ENCODE data around the gene CCM2L.
A peak's percentile ranks its signal among the peaks of the same experiment; 100 is the strongest.
"Not testable (repeated sequence)": the region's sequence is repeated elsewhere in the genome, so short reads cannot be mapped to it uniquely, and the experiment has no call there.

The CCM2L gene

DNA sequence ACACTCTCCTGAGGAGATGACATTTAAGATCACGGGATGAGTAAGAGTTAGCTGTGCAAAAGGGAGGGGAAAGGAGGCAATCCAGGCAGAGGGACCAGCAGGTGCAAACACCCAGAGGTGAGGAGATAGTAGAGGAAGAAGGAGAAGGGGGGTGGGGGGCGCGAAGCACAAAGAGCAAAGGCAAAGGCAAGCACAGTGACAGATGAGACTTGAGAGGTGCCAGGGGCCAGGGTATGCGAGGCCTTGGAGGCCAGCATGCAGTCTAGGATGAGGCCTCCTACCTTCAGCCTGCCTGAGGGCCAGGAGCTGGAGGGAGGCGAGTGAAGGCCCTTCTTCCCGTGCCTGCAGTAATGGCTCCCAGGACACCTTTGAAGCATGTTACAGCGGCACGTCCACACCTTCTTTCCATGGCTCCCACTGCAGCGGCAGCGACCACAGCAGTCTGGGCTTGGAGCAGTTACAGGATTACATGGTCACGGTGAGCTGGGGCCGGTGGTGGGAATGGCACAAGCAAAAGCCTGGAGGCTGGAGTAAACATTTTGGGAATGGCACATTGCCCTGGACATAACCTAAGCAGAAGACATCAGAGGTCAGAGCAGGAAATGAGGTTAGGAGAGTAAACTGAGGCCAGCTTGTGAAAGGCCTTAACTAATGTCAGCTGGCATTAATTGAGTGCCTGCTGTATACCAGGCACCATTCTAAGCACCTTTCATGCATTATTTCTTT, 18.6 kb downstream of the CCM2L start:
- no peak for DNase-seq (ENCODE audit: low read depth in 2 of 2)

DNA sequence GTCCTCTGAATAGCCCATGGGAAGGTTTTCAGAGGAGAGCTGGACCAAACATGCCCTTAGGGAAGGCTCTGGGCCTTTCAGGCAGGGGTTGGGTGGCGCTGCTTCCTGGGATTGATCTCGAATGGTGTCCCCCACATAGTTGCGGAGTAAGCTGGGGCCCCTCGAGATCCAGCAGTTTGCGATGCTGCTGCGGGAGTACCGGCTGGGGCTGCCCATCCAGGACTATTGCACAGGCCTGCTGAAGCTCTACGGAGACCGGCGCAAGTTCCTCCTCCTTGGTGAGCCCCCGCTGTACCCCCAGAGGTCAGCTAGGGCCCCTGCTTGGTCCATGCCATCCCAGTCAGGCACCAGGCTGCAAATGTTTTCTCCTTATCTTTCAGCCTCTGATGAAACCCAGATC, 19.3 kb downstream of the CCM2L start:
- DNase-seq (ENCODE audit: low read depth in 2 of 2) = no peak

DNA sequence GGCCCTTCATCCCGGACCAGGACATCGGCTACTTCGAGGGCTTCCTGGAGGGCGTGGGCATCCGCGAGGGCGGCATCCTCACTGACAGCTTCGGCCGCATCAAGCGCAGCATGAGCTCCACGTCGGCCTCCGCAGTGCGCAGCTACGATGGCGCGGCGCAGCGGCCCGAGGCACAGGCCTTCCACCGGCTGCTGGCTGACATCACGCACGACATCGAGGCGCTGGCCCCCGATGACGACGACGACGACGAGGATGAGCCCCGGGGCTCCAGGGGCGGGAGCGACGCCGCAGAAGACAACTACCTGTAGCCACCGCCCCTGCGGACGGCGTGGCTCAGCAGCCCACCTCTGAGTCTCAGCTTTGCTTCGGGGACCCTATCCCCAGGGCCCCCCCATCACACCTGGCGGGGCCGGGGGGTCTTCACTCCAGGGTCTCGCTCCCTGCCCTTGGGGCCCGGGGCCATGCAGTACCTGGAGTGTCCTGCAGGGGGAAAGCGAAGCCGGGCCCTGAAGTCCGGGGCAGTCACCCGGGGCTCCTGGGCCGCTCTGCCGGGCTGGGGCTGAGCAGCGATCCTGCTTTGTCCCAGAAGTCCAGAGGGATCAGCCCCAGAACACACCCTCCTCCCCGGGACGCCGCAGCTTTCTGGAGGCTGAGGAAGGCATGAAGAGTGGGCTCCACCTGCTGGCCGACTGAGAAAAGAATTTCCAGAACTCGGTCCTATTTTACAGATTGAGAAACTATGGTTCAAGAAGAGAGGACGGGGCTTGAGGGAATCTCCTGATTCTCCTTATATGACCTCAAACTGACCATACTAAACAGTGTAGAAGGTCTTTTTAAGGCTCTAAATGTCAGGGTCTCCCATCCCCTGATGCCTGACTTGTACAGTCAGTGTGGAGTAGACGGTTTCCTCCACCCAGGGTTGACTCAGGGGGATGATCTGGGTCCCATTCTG, 21.0 kb downstream of the CCM2L start:
- peak in 1 of 2 donors; percentile 40 for DNase-seq (ENCODE audit: low read depth in 2 of 2)

DNA sequence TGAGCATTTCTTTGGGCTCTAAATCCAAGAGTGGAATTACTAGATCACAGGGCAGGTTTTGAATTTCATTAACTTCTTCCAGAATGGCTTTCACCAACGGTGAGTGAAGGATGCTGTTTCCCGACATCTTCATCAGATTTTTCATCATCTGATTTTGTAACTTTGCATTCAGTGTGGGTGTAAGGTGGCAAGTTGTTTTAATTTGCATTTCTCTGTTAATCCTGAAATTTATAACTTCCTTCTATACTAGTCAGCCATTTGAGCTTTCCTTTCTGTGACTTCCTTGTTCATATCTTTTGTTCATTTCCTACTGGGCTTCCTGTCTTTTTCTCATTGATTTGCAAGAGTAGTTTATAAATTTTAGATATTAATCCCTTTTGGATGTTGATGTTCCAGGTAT, 23.1 kb downstream of the CCM2L start:
- no peak for DNase-seq (ENCODE audit: low read depth in 2 of 2)

DNA sequence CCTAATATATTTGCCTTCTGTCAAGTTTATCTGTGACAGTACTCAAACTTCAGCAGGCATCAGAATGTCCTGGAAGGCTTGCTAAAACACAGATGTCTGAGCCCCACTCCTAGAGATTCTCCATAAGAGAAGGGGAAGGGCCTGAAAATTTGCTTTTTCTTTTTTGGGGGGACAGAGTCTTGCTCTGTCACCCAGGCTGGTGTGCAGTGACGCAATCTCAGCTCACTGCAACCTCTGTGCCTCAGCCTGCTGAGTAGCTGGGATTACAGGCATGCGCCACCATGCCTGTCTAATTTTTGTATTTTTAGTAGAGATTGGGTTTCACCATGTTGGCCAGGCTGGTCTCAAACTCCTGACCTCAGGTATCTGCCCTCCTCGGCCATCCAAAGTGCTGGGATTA, 23.5 kb downstream of the CCM2L start:
- not testable (repeated sequence) for DNase-seq (ENCODE audit: low read depth in 2 of 2)

DNA sequence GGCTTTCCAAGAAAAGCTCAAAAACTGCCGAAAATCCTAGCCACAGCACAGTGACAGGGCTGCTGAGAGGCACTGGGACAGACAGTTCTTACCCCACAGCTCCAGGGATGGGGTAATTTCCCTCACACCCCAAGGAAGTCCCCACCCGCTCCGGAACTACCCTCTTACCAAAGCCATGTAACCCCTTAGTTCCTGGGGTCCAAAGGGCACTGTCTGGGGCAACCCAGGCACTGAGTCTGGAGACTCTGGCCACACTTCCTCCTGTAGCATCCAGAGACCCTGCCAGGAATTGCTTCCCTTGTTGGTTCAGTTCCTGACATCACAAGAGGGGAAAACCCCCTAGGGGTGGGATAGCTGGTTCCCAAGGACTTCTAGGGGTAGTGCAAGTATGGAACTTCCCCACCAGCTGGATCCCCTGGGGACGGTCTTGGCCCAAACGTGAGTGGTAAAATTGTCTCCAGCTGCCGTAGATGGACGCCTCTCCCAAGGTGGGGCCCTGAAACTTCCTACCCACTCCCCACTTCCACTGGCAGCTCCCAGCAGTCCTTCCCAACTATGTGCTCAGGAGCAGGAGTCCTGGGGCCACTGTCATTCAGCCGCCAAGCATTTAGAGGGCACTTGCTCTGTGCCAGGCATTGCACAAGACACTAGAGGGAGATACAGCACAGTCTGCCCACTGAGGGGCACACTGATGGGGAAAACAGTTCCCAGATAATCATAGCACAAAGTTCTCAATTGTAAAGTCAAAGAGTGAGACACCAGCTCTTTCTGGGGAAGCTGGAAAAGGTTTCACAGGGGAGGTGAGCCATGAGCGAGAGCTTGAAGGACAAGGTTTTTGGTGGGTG, 24.6 kb downstream of the CCM2L start:
- DNase-seq (ENCODE audit: low read depth in 2 of 2) = no peak

DNA sequence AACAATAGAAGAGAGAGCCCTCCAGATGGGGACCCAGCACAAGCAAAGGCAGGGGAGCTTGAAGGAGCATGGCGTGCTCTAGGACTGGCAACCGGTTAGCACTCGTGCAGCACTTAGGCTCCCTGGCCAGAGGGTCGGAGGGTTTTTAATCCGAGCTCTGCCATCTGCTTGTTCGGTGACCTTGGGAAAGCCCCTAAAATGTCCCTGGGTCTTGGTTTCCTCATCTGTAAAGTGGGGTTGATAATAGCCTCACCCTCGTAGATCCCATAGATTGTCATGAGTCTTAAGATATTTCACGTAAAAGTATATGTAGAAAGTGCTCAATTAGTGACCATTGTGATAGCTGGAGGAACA, 25.2 kb downstream of the CCM2L start:
- DNase-seq (ENCODE audit: low read depth in 2 of 2) = no peak

DNA sequence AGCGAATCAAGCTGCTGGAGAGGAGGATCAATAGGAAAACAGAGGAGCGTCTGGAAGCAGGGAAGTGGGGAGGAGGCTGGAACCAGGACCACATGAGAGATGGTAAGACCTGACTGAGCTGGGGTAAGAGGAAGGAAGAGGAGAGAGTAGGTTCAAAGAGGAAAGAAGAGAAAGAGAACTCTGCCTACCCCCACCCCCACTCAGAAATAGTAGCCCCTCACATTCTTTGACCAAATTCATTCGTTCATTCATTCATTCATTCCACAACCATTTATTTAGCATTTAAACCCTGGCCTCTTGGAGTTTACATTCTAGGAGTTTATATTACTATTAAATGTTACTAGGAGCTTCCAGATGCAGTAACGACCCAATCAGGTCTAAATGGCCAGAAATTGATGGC, 26.0 kb downstream of the CCM2L start:
- DNase-seq (ENCODE audit: low read depth in 2 of 2) = no peak

DNA sequence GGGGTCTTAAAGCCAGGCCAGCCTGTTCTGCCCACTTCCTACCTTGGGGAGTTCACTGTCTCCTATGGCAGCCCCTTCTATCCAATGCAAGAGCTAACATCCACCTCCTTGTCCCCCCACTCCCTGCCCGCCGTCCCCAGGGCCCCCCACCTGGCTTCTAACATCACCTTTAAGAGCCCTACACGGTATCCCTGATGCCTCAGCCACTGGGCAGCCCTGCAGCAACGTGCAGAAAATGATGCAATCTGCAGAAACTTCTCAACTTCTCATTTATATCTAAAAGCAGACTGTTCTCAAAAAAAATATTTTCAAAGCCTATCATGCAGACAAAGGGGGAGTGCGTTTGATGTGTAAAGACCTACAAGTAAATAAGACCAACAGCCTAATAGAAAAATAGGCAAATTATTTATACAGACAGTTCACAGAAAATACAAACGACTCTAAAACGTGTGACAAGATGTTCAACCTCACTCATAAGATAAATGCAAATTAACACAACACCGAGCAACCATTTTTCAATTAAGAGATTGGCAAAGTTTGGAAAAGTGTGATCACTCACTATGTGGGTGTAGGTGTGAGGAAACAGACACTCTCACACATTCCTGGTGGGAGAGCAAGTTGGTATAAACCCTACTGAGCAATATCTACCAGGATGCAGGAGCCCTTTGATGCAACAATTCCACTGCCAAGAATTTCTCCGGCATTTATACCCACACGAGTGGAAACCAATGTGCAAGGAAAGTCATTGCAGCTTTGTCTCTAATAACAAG, 26.7 kb downstream of the CCM2L start:
- DNase-seq (ENCODE audit: low read depth in 2 of 2) = no peak

DNA sequence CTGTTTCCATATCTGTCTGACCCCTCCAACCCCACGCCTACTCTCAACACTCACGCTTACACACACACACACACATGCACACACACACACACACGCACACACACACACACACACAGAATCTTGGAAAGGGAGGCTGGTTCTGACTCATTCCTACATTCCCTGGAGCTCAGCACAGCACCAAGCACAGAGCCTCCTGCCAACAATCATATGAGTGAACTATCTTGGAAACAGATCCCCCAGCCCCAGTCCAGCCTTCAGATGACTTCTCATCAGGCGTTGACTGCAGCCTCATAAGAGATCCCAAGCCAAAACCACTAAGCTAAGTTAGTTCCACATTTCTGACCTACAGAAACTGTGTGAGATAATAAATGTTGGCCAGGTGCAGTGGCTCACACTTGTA, 27.7 kb downstream of the CCM2L start:
- DNase-seq (ENCODE audit: low read depth in 2 of 2) = no peak

DNA sequence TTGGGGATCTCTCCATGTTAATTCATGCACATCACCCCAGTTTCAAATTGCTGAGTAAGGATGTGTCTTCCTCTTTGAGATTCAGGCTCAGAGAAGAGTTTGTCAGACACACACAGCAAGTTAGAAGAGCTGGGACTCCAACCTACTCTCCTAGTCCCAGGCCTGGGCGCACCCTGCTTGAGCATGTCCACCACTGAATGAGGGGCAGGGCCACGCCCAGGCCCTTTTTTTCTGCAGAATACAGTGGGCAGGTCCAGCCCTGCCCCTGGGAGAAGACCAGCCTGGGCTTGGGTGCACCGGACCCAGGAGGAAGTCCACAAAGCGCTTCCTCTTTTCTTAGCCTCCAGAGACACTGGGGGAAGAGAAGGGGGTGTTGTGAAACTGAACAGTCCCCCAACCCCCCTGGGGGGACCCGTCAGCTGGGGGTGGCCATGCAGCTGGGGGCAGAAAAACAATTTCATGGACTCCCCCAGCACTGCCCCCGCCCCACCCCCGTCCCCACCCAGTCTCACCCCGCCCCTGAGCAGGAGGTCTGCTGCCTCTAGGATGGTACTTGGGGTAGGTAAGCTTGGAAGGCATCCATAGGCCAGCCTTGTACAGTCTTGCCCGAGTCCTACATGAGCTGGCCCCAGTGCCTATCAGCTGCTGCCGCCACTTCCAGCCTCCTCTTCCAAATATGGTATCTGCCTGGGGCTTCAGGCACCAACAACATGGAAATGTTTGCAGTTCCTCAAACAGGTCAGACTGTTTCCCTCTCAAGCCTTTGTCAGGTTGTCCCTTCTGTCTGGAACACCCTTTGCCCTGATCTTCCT, 30.1 kb downstream of the CCM2L start:
- no peak for DNase-seq (ENCODE audit: low read depth in 2 of 2)

DNA sequence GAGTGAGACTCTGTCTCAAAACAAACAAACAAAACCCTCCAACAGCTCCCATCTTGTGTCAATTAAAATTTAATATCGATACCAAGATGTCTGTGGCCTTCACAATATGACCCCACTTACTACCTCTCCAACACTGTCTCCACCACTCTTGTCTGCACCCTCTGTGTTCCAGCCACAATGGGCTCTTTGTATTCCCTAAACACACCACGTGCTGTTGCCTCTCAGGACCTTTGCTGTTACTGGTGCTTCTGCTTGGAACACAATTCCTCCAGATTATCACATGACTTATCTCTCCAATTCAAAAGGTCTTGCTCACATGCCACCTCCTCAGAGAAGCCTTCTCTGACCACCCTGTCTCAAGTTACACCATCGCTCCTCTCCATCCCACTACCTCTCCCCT, 35.8 kb downstream of the CCM2L start:
- DNase-seq (ENCODE audit: low read depth in 2 of 2) = no peak

DNA sequence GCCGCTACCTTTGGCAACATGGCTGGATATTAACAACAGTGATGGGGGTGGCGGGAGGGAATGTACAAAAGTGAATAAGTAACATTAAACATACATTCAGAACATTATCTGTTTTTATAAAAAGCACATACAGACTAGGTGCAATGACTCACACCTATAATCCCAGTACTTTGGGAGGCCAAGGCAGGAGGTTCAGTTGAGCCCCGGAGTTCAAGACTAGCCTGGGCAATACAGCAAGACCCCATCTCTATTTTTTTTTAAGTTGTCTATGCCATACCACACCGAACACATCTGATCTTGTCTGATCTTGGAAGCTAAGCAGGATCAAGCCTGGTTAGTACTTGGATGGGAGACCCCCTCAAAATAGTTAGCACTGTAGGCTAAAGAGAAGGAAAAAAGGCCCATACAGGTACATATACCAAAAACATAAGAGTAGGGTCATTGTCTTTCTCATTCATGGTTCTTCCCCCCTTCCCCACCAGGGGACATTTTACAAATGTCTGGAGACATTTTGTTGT, 40.1 kb downstream of the CCM2L start:
- no peak for DNase-seq (ENCODE audit: low read depth in 2 of 2)

DNA sequence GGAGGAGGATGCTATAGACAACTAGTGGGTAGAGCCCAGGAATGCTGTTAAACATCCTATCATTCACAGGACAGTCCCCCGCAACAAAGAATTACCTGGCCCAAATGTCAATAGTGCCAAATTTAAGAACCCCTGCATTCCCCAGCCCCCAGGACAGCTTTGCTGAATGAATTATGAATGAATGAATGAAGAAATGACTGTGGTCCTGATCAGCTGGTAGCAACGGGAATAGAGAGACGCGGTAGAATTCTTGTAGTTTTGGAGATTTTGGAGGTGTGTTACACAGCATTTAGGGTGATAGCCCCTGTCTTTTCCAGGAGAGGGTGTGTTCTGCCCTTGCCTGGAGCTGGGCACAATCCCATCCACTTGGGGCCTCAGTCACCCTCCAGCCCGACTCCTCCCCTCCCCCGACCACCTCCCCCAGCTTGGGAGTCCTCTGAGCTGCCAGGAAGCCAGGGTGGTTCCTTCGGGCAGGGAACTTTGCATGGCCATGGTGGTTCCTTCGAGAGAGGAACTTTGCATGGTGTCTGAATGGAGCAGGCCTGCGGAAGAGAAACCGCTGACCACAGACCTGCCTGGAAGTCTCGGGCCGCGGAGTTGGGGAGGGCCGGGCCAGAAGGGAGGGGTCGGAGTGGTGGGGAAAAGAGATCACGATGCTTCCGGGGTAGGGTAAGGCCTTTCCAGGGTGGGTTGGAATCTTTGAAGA, 40.8 kb downstream of the CCM2L start:
- no peak for DNase-seq (ENCODE audit: low read depth in 2 of 2)

DNA sequence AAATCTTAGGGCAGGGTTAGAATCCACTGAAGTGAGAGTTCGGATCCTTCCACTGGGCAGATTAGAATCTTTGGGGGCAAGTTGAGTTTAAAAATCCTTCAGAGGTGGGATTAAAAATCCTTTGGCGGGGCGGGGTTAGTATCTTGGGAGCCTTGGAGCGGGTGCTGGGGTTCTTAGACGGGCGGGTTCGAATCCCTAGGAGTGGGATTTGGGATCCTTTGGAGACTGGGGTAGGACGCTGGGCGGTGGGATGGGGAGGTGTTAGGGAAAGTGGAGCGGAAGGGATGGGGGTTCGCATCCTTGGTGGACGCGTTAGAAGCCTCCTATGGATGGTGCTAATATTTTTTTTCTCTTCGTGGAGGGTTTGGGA, 41.5 kb downstream of the CCM2L start:
- no peak for DNase-seq (ENCODE audit: low read depth in 2 of 2)

DNA sequence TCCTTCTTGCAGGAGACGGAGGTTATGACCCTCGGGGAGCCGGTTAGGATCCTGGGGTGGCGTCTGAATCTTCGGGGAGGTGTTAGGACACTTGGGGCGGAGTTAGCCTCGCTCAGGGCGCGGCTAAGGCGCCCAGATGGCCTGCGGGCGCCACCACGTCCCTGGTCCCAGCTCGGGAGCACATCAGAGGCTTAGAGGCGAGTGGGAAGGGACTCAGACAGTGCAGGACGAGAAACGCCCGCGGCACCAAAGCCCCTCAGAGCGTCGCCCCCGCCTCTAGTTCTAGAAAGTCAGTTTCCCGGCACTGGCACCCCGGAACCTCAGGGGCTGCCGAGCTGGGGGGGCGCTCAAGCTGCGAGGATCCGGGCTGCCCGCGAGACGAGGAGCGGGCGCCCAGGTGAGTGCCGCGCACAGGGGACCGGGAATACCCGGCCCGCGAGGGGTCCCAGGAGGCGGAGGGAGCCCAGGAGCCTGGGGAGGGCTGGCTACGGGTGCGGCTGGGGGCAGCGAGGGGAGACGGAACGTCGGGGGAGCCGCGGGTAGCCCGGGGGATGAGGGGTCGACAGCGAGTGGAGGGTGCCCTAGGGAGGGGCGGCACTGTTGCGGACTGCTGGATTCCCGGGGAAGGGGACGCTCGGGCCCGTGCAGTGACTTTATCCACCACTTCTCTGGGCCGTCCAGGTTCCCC, 42.0 kb downstream of the CCM2L start, which contains the start of gene HCK:
HCK (plus strand) TSS at position 153 of the 688 bp plus-strand sequence.
- DNase-seq (ENCODE audit: low read depth in 2 of 2) = no peak

DNA sequence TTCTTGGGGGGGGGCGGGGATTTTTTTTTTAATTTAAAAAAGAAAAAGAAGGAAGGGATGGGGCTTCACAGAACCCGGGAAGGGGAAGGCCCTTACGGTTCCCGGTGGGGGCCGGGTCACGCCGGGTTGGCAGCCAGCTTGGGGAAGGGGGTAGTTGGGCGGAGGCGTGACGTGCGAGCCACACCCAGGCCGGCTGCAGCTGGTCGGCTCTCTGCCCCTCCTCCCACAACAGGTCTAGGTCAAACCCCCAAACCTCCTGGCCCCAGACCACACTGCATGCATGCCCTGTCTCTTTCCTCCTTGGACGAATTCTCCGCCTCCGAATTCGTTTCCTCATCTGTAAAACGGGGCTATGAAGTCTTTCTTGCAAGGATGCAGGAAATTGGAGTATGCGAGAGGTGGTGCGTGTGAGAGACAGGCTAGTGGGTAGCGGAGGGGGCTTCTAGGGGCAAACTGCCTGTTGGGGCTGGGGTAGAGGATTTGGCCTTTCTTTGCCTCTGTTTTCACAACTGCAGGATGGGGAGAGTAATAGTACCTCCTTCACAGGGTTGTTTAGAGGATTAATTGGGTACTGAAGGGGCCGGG, 42.6 kb downstream of the CCM2L start:
- DNase-seq (ENCODE audit: low read depth in 2 of 2) = no peak

DNA sequence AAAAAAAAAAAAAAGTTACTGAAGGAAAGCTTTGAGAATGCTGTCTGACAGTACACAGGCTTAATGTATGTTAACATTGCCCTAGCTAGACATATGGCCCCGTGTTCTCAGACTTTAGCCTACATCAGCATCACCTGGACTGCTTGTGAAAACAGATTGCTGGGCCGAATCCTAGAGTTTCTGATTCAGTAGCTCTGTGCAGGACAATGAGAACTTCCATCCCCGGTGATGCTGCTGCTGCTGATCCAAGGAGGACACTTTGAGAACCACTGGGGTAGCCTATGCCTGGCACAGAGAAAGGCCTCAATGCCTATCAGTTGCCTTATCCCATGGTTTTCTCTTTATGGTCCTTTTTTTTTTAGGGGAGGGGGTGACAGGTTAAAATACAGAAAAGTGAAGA, 43.4 kb downstream of the CCM2L start:
- DNase-seq (ENCODE audit: low read depth in 2 of 2) = no peak

Data from stimulated activated CD8-positive, alpha-beta memory T cell treated with anti-CD3 and anti-CD28 coated beads, Interleukin-2, amount 100 ng/mL, for 48 hours (primary cell).